C4-2B (cell line): Measurements from ENCODE around the gene B4GALNT2.

Experiments used
- CTCF ChIP-seq: fragments of 450-650 bp; conservative IDR thresholded peaks from 2 replicates; pipeline ENCODE4 v1.5.1; 2017; ENCODE audit warnings: mild to moderate bottlenecking
- ZFX ChIP-seq: fragments of 450-650 bp; IDR thresholded peaks from 2 replicates; pipeline ENCODE4 v1.6.1; 2017

GRCh38 chr17:49090878-49091594 is 41.5 kb upstream of the B4GALNT2 start:
- TF ChIP-seq CTCF (no peak), ZFX (no peak)
